ENCODE data around the gene C19orf44.

Gene C19orf44

GRCh38 chr19:16561382-16561781 lies 65.2 kb downstream of the C19orf44 start:
- peaks cover 17% of the 10 kb centered on the region for H3K4me1 ChIP-seq (ENCODE audit: insufficient read depth, low read length, poor library complexity, severe bottlenecking)
- no peaks in the 10 kb centered on the region for H3K27me3 ChIP-seq (ENCODE audit: insufficient read depth, low read length, poor library complexity, severe bottlenecking)
- no peak overlapping the region for H2AFZ ChIP-seq (ENCODE audit: low read length)
- H3F3A ChIP-seq (ENCODE audit: low read depth): peaks cover 4% of the 10 kb centered on the region
- TF ChIP-seq CTCF (conservative IDR thresholded peaks at IDR 0.05; ENCODE audit: low read length): no peak
- TF ChIP-seq EZH2phosphoT487 (IDR thresholded peaks at IDR 0.05; ENCODE audit: borderline replicate concordance): no peak
- H3K9ac ChIP-seq (ENCODE audit: low read depth, low read length, poor library complexity, severe bottlenecking): no peak overlapping the region
- H4K20me1 ChIP-seq (ENCODE audit: insufficient read depth, low read length, poor library complexity, severe bottlenecking): no peaks in the 10 kb centered on the region
- peaks cover 28% of the 10 kb centered on the region; the same call in 1 of the 2 replicates for H3K36me3 ChIP-seq (ENCODE audit: insufficient read depth, low read length)
- no peak overlapping the region for H3K4me3 ChIP-seq (ENCODE audit: low read length, poor library complexity, severe bottlenecking)
- H3K79me2 ChIP-seq (ENCODE audit: insufficient read depth, low read length): peaks cover 8% of the 10 kb centered on the region; the same call in 1 of the 2 replicates
- no peaks in the 10 kb centered on the region for H3K9me3 ChIP-seq (ENCODE audit: insufficient read depth, low read depth, low read length)
- no peak overlapping the region for H3K4me2 ChIP-seq (ENCODE audit: low read depth, low read length, poor library complexity, severe bottlenecking)
- H3K9me2 ChIP-seq (replicated peaks; ENCODE audit: low read depth, low read length): no peaks in the 10 kb centered on the region

DNA sequence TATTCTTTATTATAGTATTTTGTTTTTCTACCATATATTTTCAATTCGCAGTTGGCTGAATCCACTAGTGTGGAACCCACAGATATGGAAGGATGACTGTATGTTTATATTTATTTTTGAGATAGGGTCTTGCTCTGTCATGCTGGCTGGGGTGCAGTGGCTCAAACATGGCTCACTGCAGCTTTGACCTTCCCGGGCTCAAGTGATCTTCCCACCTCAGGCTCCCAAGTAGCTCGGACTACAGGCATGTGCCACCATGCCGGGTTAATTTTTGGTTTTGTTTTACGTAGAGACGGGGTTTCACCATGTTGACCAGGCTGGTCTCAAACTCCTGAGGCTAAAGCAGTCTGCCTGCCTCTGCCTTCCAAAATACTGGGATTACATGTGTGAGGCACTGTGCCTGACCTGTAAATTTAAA lies 66.4 kb downstream of the C19orf44 start:
- H3K79me2 ChIP-seq (ENCODE audit: insufficient read depth, low read length): peaks cover 14% of the 10 kb centered on the region; the same call in 1 of the 2 replicates
- H3K36me3 ChIP-seq (ENCODE audit: insufficient read depth, low read length): peaks cover 34% of the 10 kb centered on the region; the same call in 1 of the 2 replicates

GRCh38 chr19:16564842-16565241 lies 68.6 kb downstream of the C19orf44 start:
- H3K4me1 ChIP-seq (ENCODE audit: insufficient read depth, low read length, poor library complexity, severe bottlenecking): peaks cover 28% of the 10 kb centered on the region
- H3K9me3 ChIP-seq (ENCODE audit: insufficient read depth, low read depth, low read length): no peaks in the 10 kb centered on the region
- peaks cover 34% of the 10 kb centered on the region for H3K79me2 ChIP-seq (ENCODE audit: insufficient read depth, low read length)
- H3K9me2 ChIP-seq (replicated peaks; ENCODE audit: low read depth, low read length): no peaks in the 10 kb centered on the region
- H3K4me3 ChIP-seq (ENCODE audit: low read length, poor library complexity, severe bottlenecking): no peak overlapping the region
- no peaks in the 10 kb centered on the region for H3K27me3 ChIP-seq (ENCODE audit: insufficient read depth, low read length, poor library complexity, severe bottlenecking)
- no peak overlapping the region for H3K9ac ChIP-seq (ENCODE audit: low read depth, low read length, poor library complexity, severe bottlenecking)
- peak overlapping the region; percentile 10 for H3K4me2 ChIP-seq (ENCODE audit: low read depth, low read length, poor library complexity, severe bottlenecking)
- TF ChIP-seq EZH2phosphoT487 (IDR thresholded peaks at IDR 0.05; ENCODE audit: borderline replicate concordance) (no peak), CTCF (conservative IDR thresholded peaks at IDR 0.05; ENCODE audit: low read length) (no peak)
- peaks cover 16% of the 10 kb centered on the region for H3F3A ChIP-seq (ENCODE audit: low read depth)
- peaks cover 33% of the 10 kb centered on the region; the same call in 1 of the 2 replicates for H3K36me3 ChIP-seq (ENCODE audit: insufficient read depth, low read length)
- H2AFZ ChIP-seq (ENCODE audit: low read length): no peak overlapping the region
- no peaks in the 10 kb centered on the region for H4K20me1 ChIP-seq (ENCODE audit: insufficient read depth, low read length, poor library complexity, severe bottlenecking)

More for the DNA sequence above, 66.4 kb downstream of the C19orf44 start:
- no peaks in the 10 kb centered on the region for H3K9me3 ChIP-seq (ENCODE audit: insufficient read depth, low read depth, low read length)
- TF ChIP-seq EZH2phosphoT487 (IDR thresholded peaks at IDR 0.05; ENCODE audit: borderline replicate concordance): no peak
- no peak for TF ChIP-seq CTCF (conservative IDR thresholded peaks at IDR 0.05; ENCODE audit: low read length)
- no peak overlapping the region for H3K9ac ChIP-seq (ENCODE audit: low read depth, low read length, poor library complexity, severe bottlenecking)
- H2AFZ ChIP-seq (ENCODE audit: low read length): no peak overlapping the region
- no peaks in the 10 kb centered on the region for H4K20me1 ChIP-seq (ENCODE audit: insufficient read depth, low read length, poor library complexity, severe bottlenecking)
- H3K27me3 ChIP-seq (ENCODE audit: insufficient read depth, low read length, poor library complexity, severe bottlenecking): no peaks in the 10 kb centered on the region
- H3K4me1 ChIP-seq (ENCODE audit: insufficient read depth, low read length, poor library complexity, severe bottlenecking): peaks cover 25% of the 10 kb centered on the region
- peaks cover 16% of the 10 kb centered on the region for H3F3A ChIP-seq (ENCODE audit: low read depth)
- no peak overlapping the region for H3K4me3 ChIP-seq (ENCODE audit: low read length, poor library complexity, severe bottlenecking)
- no peak overlapping the region for H3K4me2 ChIP-seq (ENCODE audit: low read depth, low read length, poor library complexity, severe bottlenecking)
- H3K9me2 ChIP-seq (replicated peaks; ENCODE audit: low read depth, low read length): no peaks in the 10 kb centered on the region
